Right lobe of liver (tissue), 6 donors: ENCODE data around the gene TLE3. TPM values are rescaled to one million over a fixed set of nuclear protein-coding genes. Genes with fewer than 3 reads are reported as not detected.

Source experiments
- ATAC-seq, 4 donors: fragments of 200-7000 bp; cut with Tn5 transposase; one replicate each; pipeline ENCODE4 v1.9.1; 2020; ENCODE audit warnings: mild to moderate bottlenecking in 4 of 4, moderate library complexity in 4 of 4
- DNase-seq, 3 donors: peaks; one replicate each; pipeline ENCODE4 v3.0.0-alpha.2; 2020
- H3K27ac ChIP-seq, 3 donors: fragments of 200-600 bp; one replicate each; pipeline ENCODE4 v1.8.0; 2022
- H3K27me3 ChIP-seq, 2 donors: fragments of 200-600 bp; one replicate each; pipeline ENCODE4 v1.8.0; 2022
- H3K36me3 ChIP-seq, 4 donors: fragments of 200-600 bp; sonication (generic) in 1 of 4; one replicate each; pipeline versions ENCODE4 v1.5.1 to v1.8.0; 2017 to 2022; ENCODE audit warnings: control low read depth in 1 of 4
- H3K4me1 ChIP-seq, 4 donors: fragments of 200-600 bp; sonication (generic) in 1 of 4; one replicate each; pipeline versions ENCODE4 v1.5.1 to v1.8.0; 2017 to 2022; ENCODE audit warnings: control low read depth in 1 of 4
- H3K4me3 ChIP-seq, 3 donors: fragments of 200-600 bp; one replicate each; pipeline ENCODE4 v1.8.0; 2022
- H3K9me3 ChIP-seq, 4 donors: fragments of 200-600 bp; sonication (generic) in 1 of 4; one replicate each; pipeline versions ENCODE4 v1.5.1 to v1.8.0; 2017 to 2022; ENCODE audit warnings: control low read depth in 1 of 4
- CTCF ChIP-seq, 4 donors: fragments of 200-600 bp in 3 of 4; fragments of 450-650 bp in 1 of 4; IDR thresholded peaks; one replicate each; pipeline versions ENCODE4 v1.5.1 to v1.8.0; 2016 to 2022; ENCODE audit warnings: antibody characterized with exemption in 4 of 4, mild to moderate bottlenecking in 2 of 4
- POLR2A ChIP-seq: fragments of 450-650 bp; IDR thresholded peaks from one replicate; pipeline ENCODE4 v1.6.1; 2017; ENCODE audit warnings: antibody characterized with exemption, mild to moderate bottlenecking
- WGBS: methylation state at CpG from one replicate; pipeline ENCODE4 v1.1.6; 2018; ENCODE audit warnings: low coverage, low lambda C conversion rate; ENCODE audit not compliant: insufficient coverage; ENCODE audit errors: missing lambda C conversion rate; 5-methylcytosine and 5-hydroxymethylcytosine counted together
- intact Hi-C, 2 donors: fragments of 100-400 bp; cut with DNase I; formaldehyde crosslinking; loops; one replicate each; pipeline versions ENCODE4 v1.11.2 to v1.14.1; 2022
- total RNA-seq, 6 experiments: library from RNA; depleted of rRNA in 2 of 6; stranded (reverse); fragments of >200 nt in 2 of 6; fragmentation: NEBNext Ultra II Directional in 3 of 6; extraction: Animal tissue kit (Norgen Biotek cat#: 25700) in 3 of 6; gene quantifications; one replicate each; pipeline versions ENCODE4 v1.1.0 to v1.2.4, GENCODE V29; 2016 to 2023
- donor health status: DM: no; HTN: yes; CAD: no.
- donor health status: DM: no; HTN: no; CAD: no.
- donor health status: DM: no; HTN: no; CAD: no.
- donor health status: DM: no; HTN: yes; CAD: no.
- donor health status: DM: no; HTN: yes; CAD: no.

Gene TLE3
- total RNA-seq, 6 experiments from 2014 or later = 8.9 to 38.2 (median 21.2) TPM

GRCh38 chr15:70025413-70026296 lies 72.1 kb downstream of the TLE3 start:
- no peak for TF ChIP-seq POLR2A
- no peak for TF ChIP-seq CTCF (IDR thresholded peaks at IDR 0.05)
- Histone ChIP-seq H3K27me3 (no peaks in the 10 kb centered on the region), H3K27ac (no peak overlapping the region), H3K36me3 (no peaks in the 10 kb centered on the region), H3K4me3 (no peak overlapping the region), H3K4me1 (peaks cover 0 to 11% (median 0%) of the 10 kb centered on the region in 4 donors), H3K9me3 (no peaks in the 10 kb centered on the region)
- intact Hi-C loops = no loop called here
- 64% methylated on average over 6 of the region's 11 CpGs for WGBS
- no peak for ATAC-seq
- DNase-seq = no peak

- TF ChIP-seq CTCF (IDR thresholded peaks at IDR 0.05) (no peak), POLR2A (no peak)
- intact Hi-C loops = no loop called here
- H3K4me3 ChIP-seq = no peak overlapping the region
- H3K36me3 ChIP-seq = no peaks in the 10 kb centered on the region
- H3K9me3 ChIP-seq = no peaks in the 10 kb centered on the region
- ATAC-seq = no peak
- no peaks in the 10 kb centered on the region for H3K27me3 ChIP-seq
- H3K4me1 ChIP-seq = peaks cover 0 to 11% (median 0%) of the 10 kb centered on the region in 4 donors
- no peak overlapping the region for H3K27ac ChIP-seq
- no peak for DNase-seq
- 40% methylated on average over 1 of the region's 18 CpGs for WGBS
These were observed 73.2 kb downstream of the TLE3 start for GRCh38 chr15:70024521-70024920.

GRCh38 chr15:70023769-70024491 lies 73.8 kb downstream of the TLE3 start:
- no peaks in the 10 kb centered on the region for H3K36me3 ChIP-seq
- 30% methylated on average over 16 of the region's 16 CpGs for WGBS

More at GRCh38 chr15:70023769-70024491, 73.8 kb downstream of the TLE3 start:
- no peak for TF ChIP-seq POLR2A
- no peak for TF ChIP-seq CTCF (IDR thresholded peaks at IDR 0.05)
- ATAC-seq (peak; percentile 62 to 85 (median 80)), DNase-seq (peak in 1 of 3 donors; percentile 44)
- no peaks in the 10 kb centered on the region for H3K27me3 ChIP-seq
- H3K4me3 ChIP-seq = no peak overlapping the region
- H3K4me1 ChIP-seq = peaks cover 0 to 11% (median 0%) of the 10 kb centered on the region in 4 donors
- intact Hi-C loops = no loop called here
- no peak overlapping the region for H3K27ac ChIP-seq
- H3K9me3 ChIP-seq = no peaks in the 10 kb centered on the region
